OCI-LY3 (cell line): ENCODE results near the gene SERPINA12.

ENCODE experiments used
- H2AFZ ChIP-seq: fragments of 200-600, 300-600 bp; shearing (Covaris generic); 2 replicates; pipeline ENCODE4 v1.6.0; 2014; ENCODE audit warnings: antibody characterized with exemption, low read depth, low read length
- H3K27ac ChIP-seq: fragments of 200-600, 300-600 bp; sonication (generic); 2 replicates; pipeline ENCODE4 v1.5.1; 2014; ENCODE audit warnings: mild to moderate bottlenecking, low read length, moderate library complexity, mixed read lengths
- H3K27me3 ChIP-seq: fragments of 200-600, 300-600 bp; sonication (generic); 2 replicates; pipeline ENCODE4 v1.6.1; 2014; ENCODE audit warnings: low read depth, low read length, mixed read lengths
- H3K36me3 ChIP-seq: fragments of 200-600, 300-600 bp; sonication (generic); replicated peaks from 2 replicates; pipeline ENCODE3; 2014; ENCODE audit warnings: low read depth, low read length, mixed read lengths
- H3K4me1 ChIP-seq: fragments of 300-600, 200-600 bp; sonication (generic); 2 replicates; pipeline ENCODE4 v1.6.1; 2014; ENCODE audit warnings: low read length, mixed read lengths
- H3K4me2 ChIP-seq: fragments of 200-600, 300-600 bp; sonication (generic); 2 replicates; pipeline ENCODE4 v1.6.1; 2014; ENCODE audit warnings: low read length, mixed read lengths
- H3K4me3 ChIP-seq: fragments of 300-600, 200-600 bp; sonication (generic); 2 replicates; pipeline ENCODE4 v1.5.1; 2014; ENCODE audit warnings: antibody characterized with exemption, mild to moderate bottlenecking, low read length, moderate library complexity
- H3K79me2 ChIP-seq: fragments of 300-600, 200-600 bp; shearing (Covaris generic); 2 replicates; pipeline ENCODE4 v1.6.1; 2014; ENCODE audit warnings: mild to moderate bottlenecking, low read length, mixed read lengths
- H3K9ac ChIP-seq: fragments of 300-600, 200-600 bp; shearing (Covaris generic); 2 replicates; pipeline ENCODE4 v1.6.0; 2014; ENCODE audit warnings: mild to moderate bottlenecking, low read length, moderate library complexity
- H3K9me3 ChIP-seq: fragments of 200-600, 300-600 bp; shearing (Covaris generic); 2 replicates; pipeline ENCODE4 v1.6.1; 2014; ENCODE audit warnings: low read length, mixed read lengths; ENCODE audit not compliant: insufficient read depth
- H4K20me1 ChIP-seq: fragments of 200-600, 300-600 bp; sonication (generic); 2 replicates; pipeline ENCODE4 v1.6.1; 2016; ENCODE audit warnings: low read length, mixed read lengths; ENCODE audit not compliant: insufficient read depth
- CTCF ChIP-seq: fragments of 200-600, 300-600 bp; sonication (generic); IDR thresholded peaks from 2 replicates; pipeline ENCODE4 v1.5.1; 2014; ENCODE audit warnings: antibody characterized with exemption, low read length, low read depth
- EZH2phosphoT487 ChIP-seq: fragments of 200-600 bp; shearing (Covaris generic); IDR thresholded peaks from 2 replicates; pipeline ENCODE4 v1.6.1; 2018; ENCODE audit warnings: antibody characterized with exemption, mixed run types, low read depth

The SERPINA12 gene

GRCh38 chr14:94470311-94470710, 39.0 kb downstream of the SERPINA12 start:
- no peaks in the 10 kb centered on the region for H3K36me3 ChIP-seq
- no peak overlapping the region for H3K27ac ChIP-seq
- peaks cover 38% of the 10 kb centered on the region for H3K4me1 ChIP-seq
- no peak overlapping the region for H2AFZ ChIP-seq
- no peaks in the 10 kb centered on the region for H4K20me1 ChIP-seq
- H3K9ac ChIP-seq, result no peak overlapping the region
- no peak overlapping the region for H3K4me2 ChIP-seq
- no peak for TF ChIP-seq CTCF
- TF ChIP-seq EZH2phosphoT487, result no peak
- H3K27me3 ChIP-seq, result no peaks in the 10 kb centered on the region
- no peak overlapping the region for H3K4me3 ChIP-seq
- H3K79me2 ChIP-seq, result no peaks in the 10 kb centered on the region
- no peaks in the 10 kb centered on the region for H3K9me3 ChIP-seq

- peaks cover 38% of the 10 kb centered on the region for H3K4me1 ChIP-seq
- no peak overlapping the region for H3K9ac ChIP-seq
- no peaks in the 10 kb centered on the region for H4K20me1 ChIP-seq
- H3K79me2 ChIP-seq, result no peaks in the 10 kb centered on the region
- no peak overlapping the region for H3K27ac ChIP-seq
- no peaks in the 10 kb centered on the region for H3K27me3 ChIP-seq
- no peak overlapping the region for H2AFZ ChIP-seq
- H3K9me3 ChIP-seq, result no peaks in the 10 kb centered on the region
- H3K36me3 ChIP-seq, result no peaks in the 10 kb centered on the region
- no peak overlapping the region for H3K4me2 ChIP-seq
- no peak overlapping the region for H3K4me3 ChIP-seq
- TF ChIP-seq CTCF (no peak), EZH2phosphoT487 (no peak)
Measured at GRCh38 chr14:94469261-94469660, 40.0 kb downstream of the SERPINA12 start.

GRCh38 chr14:94467728-94468520, 41.3 kb downstream of the SERPINA12 start:
- H3K9ac ChIP-seq, result no peak overlapping the region
- H2AFZ ChIP-seq, result no peak overlapping the region
- H3K36me3 ChIP-seq, result no peaks in the 10 kb centered on the region
- no peaks in the 10 kb centered on the region for H3K79me2 ChIP-seq
- H3K27ac ChIP-seq, result no peak overlapping the region
- peaks cover 27% of the 10 kb centered on the region for H3K4me1 ChIP-seq
- H3K9me3 ChIP-seq, result no peaks in the 10 kb centered on the region
- H3K27me3 ChIP-seq, result no peaks in the 10 kb centered on the region
- no peak overlapping the region for H3K4me3 ChIP-seq
- no peaks in the 10 kb centered on the region for H4K20me1 ChIP-seq
- no peak overlapping the region for H3K4me2 ChIP-seq
- no peak for TF ChIP-seq CTCF
- TF ChIP-seq EZH2phosphoT487, result no peak

- Histone ChIP-seq H3K4me2 (no peak overlapping the region), H3K36me3 (no peaks in the 10 kb centered on the region), H3K9ac (no peak overlapping the region), H2AFZ (no peak overlapping the region), H3K27ac (no peak overlapping the region), H3K4me1 (peaks cover 17% of the 10 kb centered on the region), H4K20me1 (no peaks in the 10 kb centered on the region), H3K79me2 (no peaks in the 10 kb centered on the region), H3K4me3 (no peak overlapping the region), H3K27me3 (no peaks in the 10 kb centered on the region), H3K9me3 (no peaks in the 10 kb centered on the region)
- TF ChIP-seq CTCF, result no peak
Measured at GRCh38 chr14:94466706-94467370, 42.4 kb downstream of the SERPINA12 start.
